A549 (cell line): ENCODE data around the gene HSP90AA1. TPM values are rescaled to one million over a fixed set of nuclear protein-coding genes. Genes with fewer than 3 reads are reported as not detected.

Source experiments
- ATAC-seq, 2 experiments: fragments of 200-7000 bp in 1 of 2; fragments of >200 bp in 1 of 2; cut with Nextera tagmentation in 1 of 2; cut with Tn5 transposase in 1 of 2; 3 replicates each; pipeline versions ENCODE4 v1.8.0 to v1.9.1; 2018 to 2020; ENCODE audit warnings: mild to moderate bottlenecking in 1 of 2, moderate library complexity in 1 of 2
- CTCF ChIA-PET: fragments of 300-600 bp; sonication (Branson Sonifier 250); formaldehyde crosslinking; extraction: SDS; loops from one replicate; lab custom pipeline; 2021; ENCODE audit warnings: antibody characterized with exemption, inconsistent platforms; lab: Yijun Ruan, JAX
- POLR2A ChIA-PET: fragments of 350-600 bp; formaldehyde crosslinking; extraction: SDS; loops from one replicate; lab custom pipeline; 2021; ENCODE audit warnings: antibody characterized with exemption, inconsistent platforms; lab: Yijun Ruan, JAX
- DNase-seq, 2 experiments: peaks; one replicate each; pipeline versions ENCODE4 v3.0.0 to v3.0.0-alpha.2; 2011 to 2016; ENCODE audit warnings: low read depth in 1 of 2, low spot score in 1 of 2
- FAIRE-seq: peaks from 2 replicates; lab custom pipeline; 2011; peaks lifted over from hg19 to GRCh38; lab: Jason Lieb, UNC
- H3K27ac ChIP-seq, 2 experiments: fragments of >200 bp; sonication (Bioruptor Twin); formaldehyde crosslinking; 3 replicates each; pipeline ENCODE4 v1.5.1; 2016 to 2017
- H3K4me1 ChIP-seq: fragments of >200 bp; sonication (Bioruptor Twin); formaldehyde crosslinking; 3 replicates; pipeline ENCODE4 v1.6.1; 2016
- H3K4me2 ChIP-seq: fragments of >200 bp; sonication (Bioruptor Twin); formaldehyde crosslinking; 3 replicates; pipeline ENCODE4 v1.6.1; 2016
- H3K4me3 ChIP-seq: fragments of >200 bp; sonication (Bioruptor Twin); formaldehyde crosslinking; 3 replicates; pipeline ENCODE4 v1.5.1; 2016
- H3K9me3 ChIP-seq: fragments of >200 bp; sonication (Bioruptor Twin); formaldehyde crosslinking; 3 replicates; pipeline ENCODE4 v1.6.1; 2016
- CBX8 ChIP-seq: fragments of 200-600 bp; sonication (generic); IDR thresholded peaks from 2 replicates; pipeline ENCODE4 v1.6.1; 2016
- CEBPB ChIP-seq, 2 experiments: fragments of >200 bp in 1 of 2; sonication (Bioruptor Twin) in 1 of 2; formaldehyde crosslinking in 1 of 2; IDR thresholded peaks; 2 replicates each; pipeline ENCODE4 v1.6.1; 2012 to 2016
- CTCF ChIP-seq: fragments of >200 bp; sonication (Bioruptor Twin); formaldehyde crosslinking; IDR thresholded peaks from 3 replicates; pipeline ENCODE4 v1.5.1; 2016
- EHMT2 ChIP-seq: fragments of 200-600 bp; sonication (generic); IDR thresholded peaks from 2 replicates; pipeline ENCODE4 v1.6.1; 2016; ENCODE audit warnings: antibody characterized with exemption, low read depth, mild to moderate bottlenecking, moderate library complexity
- FOSB ChIP-seq: fragments of 250-450 bp; sonication (Bioruptor Pico); IDR thresholded peaks from 2 replicates; pipeline ENCODE4 v1.5.0; 2020; ENCODE audit warnings: mild to moderate bottlenecking, moderate library complexity
- FOSL2 ChIP-seq, 2 experiments: fragments of 450-650 bp in 1 of 2; fragments of >200 bp in 1 of 2; sonication (Bioruptor Twin) in 1 of 2; formaldehyde crosslinking; IDR thresholded peaks; 2 replicates each; pipeline versions ENCODE4 v1.5.0 to v1.6.1; 2016 to 2020; ENCODE audit warnings: mild to moderate bottlenecking in 1 of 2, moderate library complexity in 1 of 2
- GATA3 ChIP-seq: IDR thresholded peaks from 2 replicates; pipeline ENCODE4 v1.6.1; 2012; ENCODE audit warnings: borderline replicate concordance
- HOXA7 ChIP-seq: fragments of 250-450 bp; sonication (Bioruptor Pico); IDR thresholded peaks from 2 replicates; pipeline ENCODE4 v1.5.0; 2020; ENCODE audit warnings: mild to moderate bottlenecking, moderate library complexity
- MAFK ChIP-seq: fragments of 450-650 bp; IDR thresholded peaks from 2 replicates; pipeline ENCODE4 v1.6.1; 2014; ENCODE audit not compliant: partially characterized antibody
- NFE2L2 ChIP-seq: fragments of 150-350 bp; conservative IDR thresholded peaks from 2 replicates; pipeline ENCODE4 v1.6.1; 2014; ENCODE audit warnings: low read length
- PHF8 ChIP-seq: fragments of 200-600 bp; sonication (generic); IDR thresholded peaks from 2 replicates; pipeline ENCODE4 v1.6.1; 2016; ENCODE audit warnings: low read depth, mild to moderate bottlenecking, antibody characterized with exemption, moderate library complexity, borderline replicate concordance
- POLR2AphosphoS2 ChIP-seq: conservative IDR thresholded peaks from 2 replicates; pipeline ENCODE4 v1.6.1; 2012; ENCODE audit warnings: low read length, improper control_type of control experiment, inconsistent platforms
- RARB ChIP-seq: fragments of 250-450 bp; sonication (Bioruptor Pico); IDR thresholded peaks from 2 replicates; pipeline ENCODE4 v1.8.0; 2021; ENCODE audit warnings: mild to moderate bottlenecking, moderate library complexity
- SMC3 ChIP-seq: fragments of >200 bp; sonication (Bioruptor Twin); formaldehyde crosslinking; IDR thresholded peaks from 3 replicates; pipeline ENCODE4 v1.6.1; 2018; ENCODE audit warnings: inconsistent platforms
- USF2 ChIP-seq: fragments of 450-650 bp; IDR thresholded peaks from 2 replicates; pipeline ENCODE4 v1.6.1; 2014; ENCODE audit warnings: antibody characterized with exemption
- ZFP36 ChIP-seq: fragments of 450-650 bp; IDR thresholded peaks from 2 replicates; pipeline ENCODE4 v1.6.1; 2014; ENCODE audit warnings: borderline replicate concordance; ENCODE audit not compliant: partially characterized antibody
- WGBS: methylation state at CpG from one replicate; pipeline ENCODE4 v1.1.6; 2017; ENCODE audit errors: missing lambda C conversion rate; 5-methylcytosine and 5-hydroxymethylcytosine counted together
- polyA plus RNA-seq, 4 experiments: library from polyadenylated mRNA; depleted of rRNA in 3 of 4; stranded (reverse); fragments of >200 nt; fragmentation: RNase III in 1 of 4; extraction: RNeasy Plus Mini Kit Qiagen cat#74134 plus additional on column Dnase treatment in 1 of 4; gene quantifications; 2 replicates in 3 of 4; 3 replicates in 1 of 4; pipeline ENCODE4 v1.2.3, GENCODE V29; 2011 to 2017
- TF ChIP-seq, protein P1 (sequence below): fragments of >200 bp; sonication (Bioruptor Twin); formaldehyde crosslinking; IDR thresholded peaks from 2 replicates; pipeline ENCODE4 v1.6.1; 2016
- TF ChIP-seq, protein P2 (sequence below): fragments of 250-450 bp; sonication (Bioruptor Pico); IDR thresholded peaks from 2 replicates; pipeline ENCODE4 v1.5.0; 2020; ENCODE audit warnings: low read depth, mild to moderate bottlenecking, moderate library complexity
- TF ChIP-seq, protein P3 (sequence below): IDR thresholded peaks from 2 replicates; pipeline ENCODE4 v1.6.1; 2012
- TF ChIP-seq, protein P4 (sequence below): fragments of 150-350 bp; IDR thresholded peaks from 2 replicates; pipeline ENCODE4 v1.6.1; 2014; ENCODE audit warnings: low read depth, mild to moderate bottlenecking, low read length

Gene HSP90AA1
- polyA plus RNA-seq, 2 of the 4 experiments (the other 2 are of a cell fraction), result 1,087 to 1,864 TPM

GRCh38 chr14:102126807-102127455 lies 40.1 kb upstream of the HSP90AA1 start:
- ATAC-seq, result no peak
- H3K4me1 ChIP-seq, result peaks cover 23% of the 10 kb centered on the region
- 0 out of 3 replicates have a peak overlapping the region, but pooled peaks have one; percentile 53 for H3K4me2 ChIP-seq
- no peak overlapping the region for H3K27ac ChIP-seq
- no peak for DNase-seq
- no peak overlapping the region for H3K4me3 ChIP-seq
- 90% methylated on average over 5 of the region's 5 CpGs for WGBS
- CTCF ChIA-PET, result interaction anchor here (0.7 to 1.6 kb wide), 4 partner anchors 10 to 432 kb away, joined by 3 to 4 read pairs (median 4); no protein-coding TSS in a partner anchor
- no peaks in the 10 kb centered on the region for H3K9me3 ChIP-seq
- FAIRE-seq, result no peak
- TF ChIP-seq, protein P1, sequence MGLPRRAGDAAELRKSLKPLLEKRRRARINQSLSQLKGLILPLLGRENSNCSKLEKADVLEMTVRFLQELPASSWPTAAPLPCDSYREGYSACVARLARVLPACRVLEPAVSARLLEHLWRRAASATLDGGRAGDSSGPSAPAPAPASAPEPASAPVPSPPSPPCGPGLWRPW, result no peak
- peak; percentile 57 for TF ChIP-seq MAFK
- TF ChIP-seq, all 56 proteins: peak for 1
- POLR2A ChIA-PET, result no interaction called here

GRCh38 chr14:102125546-102125945 lies 38.7 kb upstream of the HSP90AA1 start:
- FAIRE-seq (no peak), ATAC-seq (peak in 1 of 2 experiments; percentile 70; a peak in 3 of 6 replicates), DNase-seq (peak; percentile 18 to 32)
- TF ChIP-seq POLR2AphosphoS2 (no peak), SMC3 (no peak), FOSL2 (IDR thresholded peaks at IDR 0.05) (no peak), FOSL2 (CRISPR knock-in tag; IDR thresholded peaks at IDR 0.05) (peak; percentile 40; the same call in 1 of the 2 replicates), HOXA7 (CRISPR knock-in tag) (no peak), EHMT2 (no peak), FOSB (CRISPR knock-in tag) (no peak)
- TF ChIP-seq, protein P2, sequence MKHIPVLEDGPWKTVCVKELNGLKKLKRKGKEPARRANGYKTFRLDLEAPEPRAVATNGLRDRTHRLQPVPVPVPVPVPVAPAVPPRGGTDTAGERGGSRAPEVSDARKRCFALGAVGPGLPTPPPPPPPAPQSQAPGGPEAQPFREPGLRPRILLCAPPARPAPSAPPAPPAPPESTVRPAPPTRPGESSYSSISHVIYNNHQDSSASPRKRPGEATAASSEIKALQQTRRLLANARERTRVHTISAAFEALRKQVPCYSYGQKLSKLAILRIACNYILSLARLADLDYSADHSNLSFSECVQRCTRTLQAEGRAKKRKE (CRISPR knock-in tag), result no peak
- TF ChIP-seq, protein P3, sequence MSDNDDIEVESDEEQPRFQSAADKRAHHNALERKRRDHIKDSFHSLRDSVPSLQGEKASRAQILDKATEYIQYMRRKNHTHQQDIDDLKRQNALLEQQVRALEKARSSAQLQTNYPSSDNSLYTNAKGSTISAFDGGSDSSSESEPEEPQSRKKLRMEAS, result no peak
- POLR2A ChIA-PET, result no interaction called here
- H3K4me1 ChIP-seq, result peaks cover 23% of the 10 kb centered on the region
- WGBS, result 18% methylated on average over 5 of the region's 5 CpGs
- CTCF ChIA-PET, result interaction anchor here (1.6 kb wide), 1 partner anchor 188 kb away, joined by 3 read pairs; no protein-coding TSS in a partner anchor
- H3K27ac ChIP-seq, result peak overlapping the region in 1 of 2 experiments; percentile 58; a peak in 3 of 6 replicates
- H3K4me3 ChIP-seq, result no peak overlapping the region
- H3K9me3 ChIP-seq, result no peaks in the 10 kb centered on the region
- H3K4me2 ChIP-seq, result peak overlapping the region; percentile 53

GRCh38 chr14:102124419-102124818 lies 37.6 kb upstream of the HSP90AA1 start:
- ATAC-seq, result no peak
- TF ChIP-seq NFE2L2 (no peak), PHF8 (no peak), CEBPB (IDR thresholded peaks at IDR 0.05) (no peak), RARB (CRISPR knock-in tag) (no peak), GATA3 (no peak), FOSB (CRISPR knock-in tag) (no peak), CBX8 (no peak), ZFP36 (no peak), CTCF (no peak), FOSL2 (IDR thresholded peaks at IDR 0.05) (no peak), FOSL2 (CRISPR knock-in tag; IDR thresholded peaks at IDR 0.05) (no peak), USF2 (no peak)
- TF ChIP-seq, protein P4, sequence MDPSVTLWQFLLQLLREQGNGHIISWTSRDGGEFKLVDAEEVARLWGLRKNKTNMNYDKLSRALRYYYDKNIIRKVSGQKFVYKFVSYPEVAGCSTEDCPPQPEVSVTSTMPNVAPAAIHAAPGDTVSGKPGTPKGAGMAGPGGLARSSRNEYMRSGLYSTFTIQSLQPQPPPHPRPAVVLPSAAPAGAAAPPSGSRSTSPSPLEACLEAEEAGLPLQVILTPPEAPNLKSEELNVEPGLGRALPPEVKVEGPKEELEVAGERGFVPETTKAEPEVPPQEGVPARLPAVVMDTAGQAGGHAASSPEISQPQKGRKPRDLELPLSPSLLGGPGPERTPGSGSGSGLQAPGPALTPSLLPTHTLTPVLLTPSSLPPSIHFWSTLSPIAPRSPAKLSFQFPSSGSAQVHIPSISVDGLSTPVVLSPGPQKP, result no peak
- POLR2A ChIA-PET, result no interaction called here
- H3K4me3 ChIP-seq, result no peak overlapping the region
- CTCF ChIA-PET, result interaction anchor here (1.0 kb wide), 1 partner anchor 163 kb away, joined by 4 read pairs; no protein-coding TSS in a partner anchor
- no peak overlapping the region for H3K4me2 ChIP-seq
- no peak for DNase-seq
- peaks cover 23% of the 10 kb centered on the region for H3K4me1 ChIP-seq
- H3K9me3 ChIP-seq, result no peaks in the 10 kb centered on the region
- no peak overlapping the region for H3K27ac ChIP-seq
- FAIRE-seq, result no peak
